DND-41 (cell line): Measurements from ENCODE around the gene THSD4.

Source experiments
- ATAC-seq: fragments of 200-7000 bp; cut with Tn5 transposase; 3 replicates; pipeline ENCODE4 v1.9.1; 2021; ENCODE audit warnings: low read depth; ENCODE audit not compliant: insufficient read depth
- DNase-seq: peaks from one replicate; pipeline ENCODE4 v3.0.0-alpha.2; 2020
- H2AFZ ChIP-seq: 2 replicates; pipeline ENCODE4 v1.6.0; 2012; ENCODE audit warnings: low read depth, low read length
- H3K27ac ChIP-seq: 2 replicates; pipeline ENCODE4 v1.5.1; 2012; ENCODE audit warnings: low read length, inconsistent platforms
- H3K27me3 ChIP-seq: fragments of 200-600 bp; sonication (generic); 2 replicates; pipeline ENCODE4 v1.6.0; 2012; ENCODE audit warnings: low read length, mild to moderate bottlenecking, inconsistent platforms; ENCODE audit not compliant: insufficient read depth, poor library complexity
- H3K36me3 ChIP-seq: 2 replicates; pipeline ENCODE4 v1.5.1; 2012; ENCODE audit warnings: low read length, inconsistent platforms; ENCODE audit not compliant: insufficient read depth
- H3K4me1 ChIP-seq: 2 replicates; pipeline ENCODE4 v1.5.1; 2012; ENCODE audit warnings: mild to moderate bottlenecking, low read length; ENCODE audit not compliant: insufficient read depth
- H3K4me2 ChIP-seq: 2 replicates; pipeline ENCODE4 v1.6.0; 2012; ENCODE audit warnings: mild to moderate bottlenecking, moderate library complexity, low read length, inconsistent platforms; ENCODE audit not compliant: insufficient read depth
- H3K4me3 ChIP-seq, 2 experiments: fragments of 200-600 bp in 1 of 2; shearing (Covaris generic) in 1 of 2; 2 replicates each; pipeline ENCODE4 v1.5.1; 2012 to 2016; ENCODE audit warnings: inconsistent platforms in 2 of 2, low read length in 2 of 2, mild to moderate bottlenecking in 2 of 2, low read depth in 1 of 2, moderate library complexity in 1 of 2
- H3K79me2 ChIP-seq: 2 replicates; pipeline ENCODE4 v1.6.0; 2012; ENCODE audit warnings: low read length, inconsistent platforms; ENCODE audit not compliant: insufficient read depth
- H3K9ac ChIP-seq: 2 replicates; pipeline ENCODE4 v1.6.0; 2012; ENCODE audit warnings: low read depth, mild to moderate bottlenecking, inconsistent platforms, low read length, moderate library complexity
- H3K9me3 ChIP-seq: 2 replicates; pipeline ENCODE4 v1.5.1; 2012; ENCODE audit warnings: low read length, moderate library complexity, mild to moderate bottlenecking, inconsistent platforms; ENCODE audit not compliant: insufficient read depth, severe bottlenecking
- H4K20me1 ChIP-seq: 2 replicates; pipeline ENCODE4 v1.6.0; 2012; ENCODE audit warnings: low read length; ENCODE audit not compliant: insufficient read depth
- CTCF ChIP-seq: IDR thresholded peaks from 2 replicates; pipeline ENCODE4 v1.5.1; 2012; ENCODE audit warnings: borderline replicate concordance, low read length, moderate library complexity, mild to moderate bottlenecking; ENCODE audit not compliant: poor library complexity, severe bottlenecking; ENCODE audit errors: extremely low read depth
- EZH2 ChIP-seq: IDR thresholded peaks from 3 replicates; pipeline ENCODE4 v1.6.1; 2012; ENCODE audit warnings: borderline replicate concordance, low read depth, mild to moderate bottlenecking, moderate library complexity, low read length, inconsistent platforms; ENCODE audit not compliant: severe bottlenecking

THSD4 gene

GRCh38 chr15:71826196-71826595, 710.9 kb downstream of the THSD4 start:
- no peak overlapping the region for H3K4me3 ChIP-seq
- no peak overlapping the region for H3K27ac ChIP-seq
- no peak overlapping the region for H3K9ac ChIP-seq
- no peak overlapping the region for H3K4me2 ChIP-seq
- H3K4me1 ChIP-seq, result no peaks in the 10 kb centered on the region
- no peak for TF ChIP-seq CTCF
- no peak for TF ChIP-seq EZH2
- no peak for ATAC-seq
- H3K27me3 ChIP-seq, result no peaks in the 10 kb centered on the region
- DNase-seq, result no peak
- H3K79me2 ChIP-seq, result no peaks in the 10 kb centered on the region
- H4K20me1 ChIP-seq, result no peaks in the 10 kb centered on the region
- no peak overlapping the region for H2AFZ ChIP-seq
- peaks cover 24% of the 10 kb centered on the region; the same call in 1 of the 2 replicates for H3K36me3 ChIP-seq
- no peaks in the 10 kb centered on the region for H3K9me3 ChIP-seq

- ATAC-seq, result no peak
- Histone ChIP-seq H3K4me2 (no peak overlapping the region), H3K79me2 (no peaks in the 10 kb centered on the region), H3K9me3 (no peaks in the 10 kb centered on the region), H3K9ac (no peak overlapping the region), H3K4me3 (no peak overlapping the region), H3K36me3 (peaks cover 24% of the 10 kb centered on the region; the same call in 1 of the 2 replicates), H3K27ac (no peak overlapping the region), H4K20me1 (no peaks in the 10 kb centered on the region), H3K4me1 (no peaks in the 10 kb centered on the region), H2AFZ (no peak overlapping the region), H3K27me3 (no peaks in the 10 kb centered on the region)
- no peak for TF ChIP-seq EZH2
- TF ChIP-seq CTCF, result no peak
- no peak for DNase-seq
Measured at GRCh38 chr15:71830981-71831380, 715.7 kb downstream of the THSD4 start.
